Stimulated activated CD8-positive, alpha-beta memory T cell treated with anti-CD3 and anti-CD28 coated beads, Interleukin-7, amount 100 ng/mL, for 24 hours (primary cell): ENCODE measurements around the gene DVL3.

ENCODE experiments used
- DNase-seq: peaks from one replicate; pipeline ENCODE4 v3.0.0-alpha.2; 2020; ENCODE audit warnings: low read depth

The DVL3 gene

DNA sequence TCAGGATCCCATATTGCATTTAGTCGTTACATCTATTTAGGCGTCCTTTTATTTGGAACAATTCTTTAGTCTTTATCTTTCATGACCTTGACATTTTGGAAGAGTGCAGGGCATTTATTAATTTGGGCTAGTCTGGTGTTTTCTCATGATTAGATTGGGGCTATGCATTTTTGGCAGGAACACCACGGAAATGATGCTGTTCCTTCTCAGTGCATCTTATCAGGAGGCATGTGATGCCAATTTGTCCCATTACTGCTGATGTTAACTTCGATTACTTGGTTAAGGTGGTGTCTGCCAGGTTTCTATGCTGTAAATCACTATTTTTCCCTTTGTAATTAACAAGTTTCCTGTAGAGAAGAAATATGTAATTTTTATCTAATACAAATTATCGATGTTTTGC lies 56.1 kb downstream of the DVL3 start:
- DNase-seq: no peak

DNA sequence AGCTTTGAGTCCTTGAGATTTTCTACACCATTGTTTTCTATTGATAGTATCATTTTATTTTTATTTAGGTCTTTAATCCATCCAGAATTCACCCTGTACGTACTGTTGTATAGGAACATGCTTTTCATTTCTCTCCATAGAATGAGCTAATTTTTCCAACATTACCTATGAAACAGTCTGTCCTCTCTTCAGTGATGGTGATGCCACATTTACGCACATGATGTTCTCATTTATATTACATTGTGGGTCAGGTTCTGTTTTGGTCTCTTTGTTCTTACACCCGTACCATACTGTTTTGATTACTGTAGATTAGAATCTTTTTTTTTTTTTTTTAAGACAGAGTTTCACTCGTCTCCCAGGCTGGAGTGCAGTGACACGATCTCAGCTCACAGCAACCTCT lies 56.5 kb downstream of the DVL3 start:
- no peak for DNase-seq

DNA sequence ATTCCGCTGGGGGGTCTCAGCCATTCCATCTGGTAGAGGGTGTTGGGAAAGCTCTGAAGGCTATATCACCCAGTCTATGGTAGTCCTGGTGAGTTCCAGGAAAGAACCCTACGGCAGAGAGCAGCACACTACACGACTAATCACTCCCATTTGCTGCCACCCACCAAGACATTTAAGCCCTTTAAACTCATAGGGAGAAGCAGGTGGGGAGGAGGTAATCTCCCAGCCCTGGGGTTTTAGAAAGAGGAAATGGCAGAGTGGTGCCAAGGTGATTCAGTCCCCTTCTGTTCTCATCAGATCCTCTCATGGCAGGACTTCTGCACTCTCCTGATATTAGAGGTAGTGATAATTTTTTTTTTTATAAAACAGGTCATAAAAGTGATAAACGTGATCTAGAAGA lies 63.6 kb downstream of the DVL3 start:
- no peak for DNase-seq

DNA sequence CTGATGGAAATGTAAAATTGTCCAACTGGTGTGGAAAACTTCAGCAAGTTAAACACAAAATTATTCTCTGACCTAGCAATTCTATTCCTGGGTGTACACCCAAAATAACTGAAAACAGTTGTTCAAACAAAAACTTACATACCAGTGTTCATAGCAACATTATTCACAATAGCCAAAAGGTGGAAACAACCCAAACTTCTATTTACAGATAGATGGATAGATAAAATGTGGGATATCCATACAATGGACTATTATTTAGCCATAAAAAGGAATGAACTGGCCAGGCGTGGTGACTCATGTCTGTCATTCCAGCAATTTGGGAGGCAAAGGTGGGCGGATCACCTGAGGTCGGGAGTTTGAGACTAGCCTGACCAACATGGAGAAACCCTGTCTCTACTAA lies 67.3 kb downstream of the DVL3 start:
- DNase-seq: no peak
